Measurements from ENCODE around the gene ANKRD1. TPM values are rescaled to one million over a fixed set of nuclear protein-coding genes. Genes with fewer than 3 reads are reported as not detected.

Gene ANKRD1
- total RNA-seq, 1 donor from 2014 or later: 5.8 TPM

DNA sequence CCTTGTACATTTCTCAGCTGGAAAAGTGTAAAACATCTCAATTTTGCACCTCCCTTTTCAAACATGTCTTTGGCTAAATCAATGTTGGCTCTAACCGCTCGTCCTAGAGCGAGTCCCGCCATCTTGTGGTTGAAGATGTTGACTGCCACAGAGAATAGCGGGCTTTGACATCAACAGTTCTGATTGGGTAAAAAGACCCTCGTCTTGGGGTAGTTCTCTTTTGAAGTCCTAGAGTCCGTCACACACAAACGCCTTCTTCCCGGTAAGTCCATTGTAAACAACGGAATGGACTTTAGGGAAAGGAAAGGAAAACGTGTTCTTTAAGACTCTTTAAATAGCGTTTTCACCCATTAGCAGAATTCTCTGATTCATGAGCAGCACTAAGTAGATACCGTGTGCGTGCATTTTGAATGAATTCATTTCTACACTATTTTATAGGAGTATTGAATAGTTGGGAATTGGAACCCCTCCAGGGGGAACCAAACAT is 49.6 kb downstream of the ANKRD1 start:
- no peak for DNase-seq (ENCODE audit: extremely low spot score, unreplicated experiment)

DNA sequence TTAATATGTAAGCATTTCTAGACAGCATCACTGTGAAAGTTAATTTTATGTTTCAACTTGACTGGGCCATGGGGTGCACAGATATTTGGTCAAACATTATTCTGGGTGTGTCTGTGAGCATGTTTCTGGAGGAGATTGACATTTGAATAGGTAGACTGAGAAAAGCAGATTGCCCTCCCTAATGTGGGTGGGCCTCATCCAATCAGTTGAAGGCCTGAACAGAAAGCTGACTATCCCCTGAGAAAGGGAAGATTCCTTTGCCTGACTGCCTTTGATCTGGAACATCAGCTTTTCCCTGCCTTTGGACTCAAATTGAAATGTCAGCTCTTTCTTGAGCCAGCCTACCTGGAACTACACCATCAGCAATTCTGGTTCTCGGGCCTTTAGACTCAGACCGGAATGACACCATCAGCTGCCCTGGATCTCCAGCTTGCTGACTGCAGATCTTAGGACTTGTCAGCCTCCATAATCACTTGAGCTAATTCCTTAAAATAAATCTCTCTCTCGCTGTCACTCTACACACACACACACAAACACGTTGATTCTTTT is 54.8 kb downstream of the ANKRD1 start:
- H3K4me3 Mint-ChIP-seq (ENCODE audit: unreplicated experiment): no peak overlapping the region
- TF ChIP-seq, protein P1, sequence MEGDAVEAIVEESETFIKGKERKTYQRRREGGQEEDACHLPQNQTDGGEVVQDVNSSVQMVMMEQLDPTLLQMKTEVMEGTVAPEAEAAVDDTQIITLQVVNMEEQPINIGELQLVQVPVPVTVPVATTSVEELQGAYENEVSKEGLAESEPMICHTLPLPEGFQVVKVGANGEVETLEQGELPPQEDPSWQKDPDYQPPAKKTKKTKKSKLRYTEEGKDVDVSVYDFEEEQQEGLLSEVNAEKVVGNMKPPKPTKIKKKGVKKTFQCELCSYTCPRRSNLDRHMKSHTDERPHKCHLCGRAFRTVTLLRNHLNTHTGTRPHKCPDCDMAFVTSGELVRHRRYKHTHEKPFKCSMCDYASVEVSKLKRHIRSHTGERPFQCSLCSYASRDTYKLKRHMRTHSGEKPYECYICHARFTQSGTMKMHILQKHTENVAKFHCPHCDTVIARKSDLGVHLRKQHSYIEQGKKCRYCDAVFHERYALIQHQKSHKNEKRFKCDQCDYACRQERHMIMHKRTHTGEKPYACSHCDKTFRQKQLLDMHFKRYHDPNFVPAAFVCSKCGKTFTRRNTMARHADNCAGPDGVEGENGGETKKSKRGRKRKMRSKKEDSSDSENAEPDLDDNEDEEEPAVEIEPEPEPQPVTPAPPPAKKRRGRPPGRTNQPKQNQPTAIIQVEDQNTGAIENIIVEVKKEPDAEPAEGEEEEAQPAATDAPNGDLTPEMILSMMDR (IDR thresholded peaks at IDR 0.05): no peak
- peaks cover 8% of the 10 kb centered on the region for H3K9me3 Mint-ChIP-seq (ENCODE audit: unreplicated experiment)
- H3K27me3 Mint-ChIP-seq (ENCODE audit: unreplicated experiment): peaks cover 61% of the 10 kb centered on the region
- H3K27ac Mint-ChIP-seq (ENCODE audit: unreplicated experiment): no peak overlapping the region
- no peak for DNase-seq (ENCODE audit: extremely low spot score, unreplicated experiment)
- no peaks in the 10 kb centered on the region for H3K36me3 Mint-ChIP-seq (ENCODE audit: unreplicated experiment)
- peaks cover 3% of the 10 kb centered on the region for H3K4me1 Mint-ChIP-seq (ENCODE audit: unreplicated experiment)

More for the DNA sequence above, 49.6 kb downstream of the ANKRD1 start:
- Mint-ChIP-seq H3K27ac (ENCODE audit: unreplicated experiment) (peak overlapping the region; percentile 89), H3K27me3 (ENCODE audit: unreplicated experiment) (peaks cover 35% of the 10 kb centered on the region), H3K4me3 (ENCODE audit: unreplicated experiment) (peak overlapping the region; percentile 99), H3K9me3 (ENCODE audit: unreplicated experiment) (peaks cover 8% of the 10 kb centered on the region), H3K36me3 (ENCODE audit: unreplicated experiment) (peaks cover 4% of the 10 kb centered on the region), H3K4me1 (ENCODE audit: unreplicated experiment) (peaks cover 24% of the 10 kb centered on the region)
- TF ChIP-seq, protein P1 (IDR thresholded peaks at IDR 0.05): peak; percentile 66

DNA sequence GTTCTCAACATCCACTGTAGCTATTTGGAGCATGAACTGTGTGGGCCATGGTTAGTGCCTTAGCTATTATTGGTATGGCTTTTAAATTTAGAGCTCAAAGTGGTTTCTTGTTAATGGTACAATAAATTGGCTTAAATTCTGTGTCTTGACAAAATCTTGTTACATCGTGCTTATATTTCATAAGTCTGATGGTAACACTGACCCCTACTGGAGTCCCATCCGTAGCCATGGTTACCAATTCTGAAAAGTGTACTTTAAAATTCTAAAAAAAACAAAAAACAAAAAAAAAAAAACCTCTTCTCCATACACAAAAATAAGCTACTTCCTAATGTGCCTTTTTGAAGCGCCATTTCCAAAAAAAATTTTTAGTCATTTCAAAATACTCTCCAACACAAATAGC is 55.5 kb downstream of the ANKRD1 start:
- Mint-ChIP-seq H3K27me3 (ENCODE audit: unreplicated experiment) (peaks cover 61% of the 10 kb centered on the region), H3K36me3 (ENCODE audit: unreplicated experiment) (no peaks in the 10 kb centered on the region)
- DNase-seq (ENCODE audit: extremely low spot score, unreplicated experiment): no peak

DNA sequence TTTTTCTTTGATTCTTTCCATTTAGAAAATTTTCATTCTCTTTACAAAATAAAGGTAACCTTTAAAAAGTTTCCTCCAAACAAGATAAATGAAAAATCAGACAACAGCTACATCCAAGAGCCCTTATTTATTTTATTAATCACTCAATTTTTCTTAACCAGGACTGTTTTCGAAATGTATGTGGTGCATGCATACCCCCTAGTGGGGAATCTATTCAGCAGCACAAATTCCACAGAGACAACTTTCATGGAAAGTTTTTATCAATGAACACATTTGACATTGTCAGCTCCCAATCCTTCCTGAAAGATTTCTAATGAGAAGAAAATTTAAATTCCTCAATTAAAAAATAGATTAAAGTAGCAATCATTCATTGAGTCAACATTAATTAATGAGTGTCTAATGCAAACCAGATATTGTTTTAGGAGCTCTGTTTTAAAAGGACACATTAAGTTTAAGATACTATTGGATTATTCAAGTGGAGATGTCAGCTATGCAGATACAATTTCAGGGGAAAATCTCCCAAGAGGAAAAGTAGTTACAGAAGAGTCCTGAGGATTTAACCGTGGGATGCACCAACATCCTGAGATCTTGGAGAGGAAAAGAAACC is 57.9 kb downstream of the ANKRD1 start:
- peaks cover 42% of the 10 kb centered on the region for H3K27me3 Mint-ChIP-seq (ENCODE audit: unreplicated experiment)
- TF ChIP-seq, protein P1 (IDR thresholded peaks at IDR 0.05): peak; percentile 83
- no peaks in the 10 kb centered on the region for H3K36me3 Mint-ChIP-seq (ENCODE audit: unreplicated experiment)
- H3K4me1 Mint-ChIP-seq (ENCODE audit: unreplicated experiment): peaks cover 21% of the 10 kb centered on the region
- DNase-seq (ENCODE audit: extremely low spot score, unreplicated experiment): no peak
- H3K27ac Mint-ChIP-seq (ENCODE audit: unreplicated experiment): no peak overlapping the region
- H3K9me3 Mint-ChIP-seq (ENCODE audit: unreplicated experiment): no peaks in the 10 kb centered on the region
- H3K4me3 Mint-ChIP-seq (ENCODE audit: unreplicated experiment): no peak overlapping the region

More for the DNA sequence above, 55.5 kb downstream of the ANKRD1 start:
- Mint-ChIP-seq H3K4me3 (ENCODE audit: unreplicated experiment) (no peak overlapping the region), H3K9me3 (ENCODE audit: unreplicated experiment) (peaks cover 8% of the 10 kb centered on the region), H3K27ac (ENCODE audit: unreplicated experiment) (no peak overlapping the region), H3K4me1 (ENCODE audit: unreplicated experiment) (no peaks in the 10 kb centered on the region)
- TF ChIP-seq, protein P1 (IDR thresholded peaks at IDR 0.05): peak; percentile 52

Other genes starting within 250 kb of the ANKRD1 start
- 0.24 and 0.26 TPM in 2 replicates for gene HTR7, start 63.0 kb downstream of the ANKRD1 start, total RNA-seq
- 31.8 and 32.8 TPM in 2 replicates for gene RPP30, start 49.1 kb downstream of the ANKRD1 start, total RNA-seq